ENCODE results near the gene MINK1. TPM values are rescaled to one million over a fixed set of nuclear protein-coding genes. Genes with fewer than 3 reads are reported as not detected.
A peak's percentile ranks its signal among the peaks of the same experiment; 100 is the strongest.

The MINK1 gene
- total RNA-seq, 1 experiment from 2014 or later: 160 TPM

DNA sequence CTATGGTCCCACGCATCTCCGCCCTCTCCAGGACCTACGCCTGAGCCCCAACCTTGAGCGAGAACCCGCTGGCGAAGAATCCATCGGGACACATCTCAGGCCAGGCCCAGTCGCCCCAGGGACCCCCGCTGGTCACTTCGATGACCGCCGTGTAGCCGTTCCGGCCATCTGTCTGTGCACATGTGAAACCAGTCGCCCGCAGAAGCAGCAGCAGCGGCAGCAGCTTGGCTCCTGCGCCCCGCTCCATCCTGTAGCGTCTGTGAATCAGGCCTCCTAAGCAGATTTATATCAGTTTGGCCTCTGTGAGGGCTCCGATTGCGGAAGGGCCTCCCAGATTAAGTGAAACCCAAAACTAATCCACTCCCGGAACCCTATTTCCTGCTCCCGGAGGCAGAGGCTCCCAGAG, 47.0 kb upstream of the MINK1 start, which contains the start of gene VMO1:
Gene VMO1 (minus strand): TSS at position 259 of the 406 bp plus-strand sequence. CDS start 12 bp downstream, at position 247.
- Histone ChIP-seq H3F3A (ENCODE audit: insufficient read depth, low read depth) (peaks cover 23% of the 10 kb centered on the region; the same call in 1 of the 2 replicates), H4K20me1 (ENCODE audit: insufficient read depth) (no peaks in the 10 kb centered on the region), H3K9me3 (ENCODE audit: insufficient read depth, low read depth) (no peaks in the 10 kb centered on the region), H3K36me3 (ENCODE audit: low read depth) (no peaks in the 10 kb centered on the region), H3K4me1 (replicated peaks; ENCODE audit: insufficient read depth) (peaks cover 20% of the 10 kb centered on the region), H3K79me2 (ENCODE audit: low read depth) (peaks cover 15% of the 10 kb centered on the region; the same call in 1 of the 2 replicates), H3K4me2 (peak within 1 kb of the TSS; percentile 94; the same call in 1 of the 2 replicates), H3K27ac (no peak within 1 kb of the TSS), H3K9me2 (ENCODE audit: insufficient read depth) (no peaks in the 10 kb centered on the region), H3K27me3 (ENCODE audit: insufficient read depth, low read depth) (no peaks in the 10 kb centered on the region), H2AFZ (no peak within 1 kb of the TSS), H3K4me3 (no peak within 1 kb of the TSS)
- BruUV-seq (replicated peaks): no TSS peak
- ChIA-PET CTCF (interaction anchor here (0.5 to 0.6 kb wide), 2 partner anchors 22 to 126 kb away, joined by 3 read pairs; no protein-coding TSS in a partner anchor), POLR2A (ENCODE audit: unreplicated experiment) (no interaction called here)
- intact Hi-C loops (cut with micrococcal nuclease; ENCODE audit: unreplicated experiment): no loop called here
- no peak for TF ChIP-seq EZH2 (IDR thresholded peaks at IDR 0.05; ENCODE audit: low read depth)
- no peak for DNase-seq

DNA sequence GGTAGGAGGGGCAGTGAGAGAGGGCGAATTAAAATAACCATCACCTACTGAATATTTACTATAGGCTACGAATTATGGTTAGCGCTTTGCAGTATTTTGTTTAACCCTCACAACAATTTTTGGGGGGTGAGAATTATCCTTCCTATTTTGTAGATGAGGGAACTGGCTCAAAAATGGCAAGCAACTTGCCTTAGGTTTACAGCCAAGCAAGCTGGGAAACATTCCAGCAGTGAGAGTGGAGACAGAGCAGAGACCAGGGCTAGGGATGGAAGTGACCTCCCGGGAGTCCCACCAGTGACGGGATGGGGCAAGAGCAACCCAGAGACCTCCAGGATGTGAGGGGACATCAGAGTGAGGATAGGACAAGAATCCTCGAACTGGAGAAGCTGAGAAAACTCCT, 46.6 kb upstream of the MINK1 start:
- CTCF ChIA-PET: interaction anchor here (0.5 to 0.6 kb wide), 2 partner anchors 22 to 626 kb away, joined by 3 read pairs; no protein-coding TSS in a partner anchor
- intact Hi-C loops (cut with micrococcal nuclease; ENCODE audit: unreplicated experiment): no loop called here

DNA sequence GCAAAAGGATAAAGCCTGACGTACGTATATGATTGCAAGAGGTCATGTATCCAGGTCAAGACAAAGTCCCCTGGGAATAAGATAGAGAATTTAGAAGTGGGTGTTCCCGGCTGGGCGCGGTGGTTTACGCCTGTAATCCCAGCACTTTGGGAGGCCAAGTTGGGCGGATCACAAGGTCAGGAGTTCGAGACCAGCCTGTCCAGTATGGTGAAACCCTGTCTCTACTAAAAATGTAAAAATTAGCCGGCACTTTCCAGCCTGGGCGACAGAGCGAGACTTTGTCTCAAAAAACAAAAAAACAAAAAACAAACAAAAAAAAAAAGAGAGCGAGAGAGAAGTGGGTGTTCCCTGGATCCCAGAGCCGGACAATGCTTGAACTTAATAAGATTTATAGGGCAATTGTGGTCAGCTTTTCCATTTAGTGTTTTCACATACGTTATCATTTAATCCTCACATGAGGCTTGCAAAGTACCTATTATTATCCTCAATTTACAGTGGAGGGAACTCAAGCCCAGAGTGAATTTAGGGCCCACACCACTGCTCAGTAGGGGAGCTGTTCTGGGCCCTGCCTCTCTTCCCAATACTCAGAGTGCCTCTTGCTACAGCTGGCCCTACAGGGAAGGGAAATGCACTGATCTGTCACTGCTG, 44.9 kb upstream of the MINK1 start:
- DNase-seq: no peak
- no TSS peak for BruUV-seq (replicated peaks)
- ChIA-PET CTCF (interaction anchor here (0.6 kb wide), 1 partner anchor 79 kb away, joined by 5 read pairs; no protein-coding TSS in a partner anchor), POLR2A (ENCODE audit: unreplicated experiment) (no interaction called here)
- H3K36me3 ChIP-seq (ENCODE audit: low read depth): no peaks in the 10 kb centered on the region
- intact Hi-C loops (cut with micrococcal nuclease; ENCODE audit: unreplicated experiment): no loop called here
- H3F3A ChIP-seq (ENCODE audit: insufficient read depth, low read depth): peaks cover 24% of the 10 kb centered on the region
- H2AFZ ChIP-seq: no peak overlapping the region
- H3K9me2 ChIP-seq (ENCODE audit: insufficient read depth): no peaks in the 10 kb centered on the region
- TF ChIP-seq, protein P1, sequence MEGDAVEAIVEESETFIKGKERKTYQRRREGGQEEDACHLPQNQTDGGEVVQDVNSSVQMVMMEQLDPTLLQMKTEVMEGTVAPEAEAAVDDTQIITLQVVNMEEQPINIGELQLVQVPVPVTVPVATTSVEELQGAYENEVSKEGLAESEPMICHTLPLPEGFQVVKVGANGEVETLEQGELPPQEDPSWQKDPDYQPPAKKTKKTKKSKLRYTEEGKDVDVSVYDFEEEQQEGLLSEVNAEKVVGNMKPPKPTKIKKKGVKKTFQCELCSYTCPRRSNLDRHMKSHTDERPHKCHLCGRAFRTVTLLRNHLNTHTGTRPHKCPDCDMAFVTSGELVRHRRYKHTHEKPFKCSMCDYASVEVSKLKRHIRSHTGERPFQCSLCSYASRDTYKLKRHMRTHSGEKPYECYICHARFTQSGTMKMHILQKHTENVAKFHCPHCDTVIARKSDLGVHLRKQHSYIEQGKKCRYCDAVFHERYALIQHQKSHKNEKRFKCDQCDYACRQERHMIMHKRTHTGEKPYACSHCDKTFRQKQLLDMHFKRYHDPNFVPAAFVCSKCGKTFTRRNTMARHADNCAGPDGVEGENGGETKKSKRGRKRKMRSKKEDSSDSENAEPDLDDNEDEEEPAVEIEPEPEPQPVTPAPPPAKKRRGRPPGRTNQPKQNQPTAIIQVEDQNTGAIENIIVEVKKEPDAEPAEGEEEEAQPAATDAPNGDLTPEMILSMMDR (conservative IDR thresholded peaks at IDR 0.05): no peak
- TF ChIP-seq EZH2 (IDR thresholded peaks at IDR 0.05; ENCODE audit: low read depth): no peak
- peaks cover 15% of the 10 kb centered on the region; the same call in 1 of the 2 replicates for H3K79me2 ChIP-seq (ENCODE audit: low read depth)
- H3K9me3 ChIP-seq (ENCODE audit: insufficient read depth, low read depth): no peaks in the 10 kb centered on the region
- peak overlapping the region; percentile 84 for H3K4me3 ChIP-seq
- H3K4me1 ChIP-seq (replicated peaks; ENCODE audit: insufficient read depth): peaks cover 20% of the 10 kb centered on the region
- H4K20me1 ChIP-seq (ENCODE audit: insufficient read depth): no peaks in the 10 kb centered on the region
- H3K27ac ChIP-seq: peak overlapping the region; percentile 38; the same call in 1 of the 2 replicates
- peak overlapping the region; percentile 94 for H3K4me2 ChIP-seq
- H3K27me3 ChIP-seq (ENCODE audit: insufficient read depth, low read depth): no peaks in the 10 kb centered on the region

More for the DNA sequence above, 46.6 kb upstream of the MINK1 start:
- H3K27me3 ChIP-seq (ENCODE audit: insufficient read depth, low read depth): no peaks in the 10 kb centered on the region
- no peak overlapping the region for H3K4me3 ChIP-seq
- no peaks in the 10 kb centered on the region for H3K9me2 ChIP-seq (ENCODE audit: insufficient read depth)
- no peak overlapping the region for H3K4me2 ChIP-seq
- TF ChIP-seq, protein P1 (conservative IDR thresholded peaks at IDR 0.05): no peak
- TF ChIP-seq EZH2 (IDR thresholded peaks at IDR 0.05; ENCODE audit: low read depth): no peak
- H3F3A ChIP-seq (ENCODE audit: insufficient read depth, low read depth): peaks cover 24% of the 10 kb centered on the region; the same call in 1 of the 2 replicates
- no peak overlapping the region for H2AFZ ChIP-seq
- BruUV-seq (replicated peaks): no TSS peak
- H3K36me3 ChIP-seq (ENCODE audit: low read depth): no peaks in the 10 kb centered on the region
- DNase-seq: no peak
- no peaks in the 10 kb centered on the region for H4K20me1 ChIP-seq (ENCODE audit: insufficient read depth)
- H3K79me2 ChIP-seq (ENCODE audit: low read depth): peaks cover 15% of the 10 kb centered on the region; the same call in 1 of the 2 replicates
- H3K9me3 ChIP-seq (ENCODE audit: insufficient read depth, low read depth): no peaks in the 10 kb centered on the region
- H3K27ac ChIP-seq: no peak overlapping the region
- peaks cover 20% of the 10 kb centered on the region for H3K4me1 ChIP-seq (replicated peaks; ENCODE audit: insufficient read depth)
- POLR2A ChIA-PET (ENCODE audit: unreplicated experiment): no interaction called here

Measured in PC-9 (cell line).